HTR-8/SVneo (cell line): ENCODE measurements around the gene CNTNAP2.
"Not testable (repeated sequence)": the region's sequence is repeated elsewhere in the genome, so short reads cannot be mapped to it uniquely, and the experiment has no call there.

Experiments
- DNase-seq: peaks from one replicate; pipeline ENCODE4 v3.0.0; 2011; ENCODE audit warnings: low spot score, mixed read lengths; ENCODE audit not compliant: insufficient read length
- FAIRE-seq: peaks from 2 replicates; lab custom pipeline; 2011; peaks lifted over from hg19 to GRCh38; lab: Jason Lieb, UNC

Gene CNTNAP2

DNA sequence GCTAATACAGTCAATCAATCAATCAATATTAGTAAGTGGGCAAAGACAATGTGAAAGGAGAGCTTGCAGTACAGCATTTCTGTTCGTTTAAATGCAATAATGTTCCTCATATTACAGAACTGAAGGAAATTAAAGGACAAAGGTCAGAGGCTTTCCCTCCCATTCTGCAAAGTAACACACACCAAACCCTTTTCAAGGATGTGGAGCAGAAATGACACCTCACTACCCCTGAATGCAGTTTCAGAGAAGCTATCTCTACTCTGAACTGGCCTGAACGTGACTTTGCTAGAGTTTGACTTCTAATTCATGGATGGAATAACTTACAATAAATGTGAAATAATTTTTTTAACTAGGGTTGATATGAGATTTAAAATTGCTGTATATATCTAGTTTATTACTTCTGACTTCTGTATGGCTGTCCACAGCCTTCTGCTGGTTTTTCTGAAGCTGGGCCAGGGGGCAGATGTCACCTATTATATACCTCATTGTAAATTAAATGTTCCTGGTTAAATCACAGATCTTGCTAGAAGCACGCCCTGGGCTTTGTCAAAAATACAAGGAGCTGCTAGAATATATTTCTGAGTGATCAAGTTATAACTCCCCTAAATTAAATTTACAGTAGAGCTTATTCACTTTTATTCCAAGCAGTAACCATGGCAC lies 2317.1 kb downstream of the CNTNAP2 start:
- FAIRE-seq: no peak
- DNase-seq: no peak

DNA sequence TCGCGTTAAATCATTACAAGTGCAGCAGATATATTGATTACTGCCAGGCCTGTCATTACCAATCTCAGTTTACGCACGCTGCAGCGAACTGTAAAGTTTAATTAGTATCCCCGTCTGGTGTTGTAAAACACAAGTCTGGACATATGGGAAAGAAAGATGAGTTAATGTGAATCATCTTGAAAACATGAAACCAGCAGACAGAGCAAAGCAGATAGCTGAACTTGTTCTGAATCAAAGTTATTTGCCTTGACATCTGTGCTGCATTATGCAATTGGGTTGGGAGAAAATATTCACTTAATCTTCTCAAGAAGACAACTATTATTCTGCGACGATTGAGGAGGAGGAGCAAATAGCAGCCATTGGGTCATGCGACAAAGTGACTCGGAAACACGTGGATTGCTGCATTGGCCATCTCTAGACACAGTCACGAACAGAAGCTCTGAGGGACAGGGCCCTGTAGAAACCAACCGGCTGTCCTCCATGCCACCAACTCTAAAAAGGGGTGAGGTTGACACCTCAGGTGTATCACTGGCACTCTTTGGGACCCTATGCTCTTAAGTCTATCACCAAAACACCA lies 2317.7 kb downstream of the CNTNAP2 start:
- DNase-seq: no peak
- no peak for FAIRE-seq

GRCh38 chr7:148434887-148435286 lies 2318.3 kb downstream of the CNTNAP2 start:
- FAIRE-seq: no peak
- DNase-seq: no peak

GRCh38 chr7:148435715-148436114 lies 2319.1 kb downstream of the CNTNAP2 start:
- DNase-seq (no peak), FAIRE-seq (no peak)

DNA sequence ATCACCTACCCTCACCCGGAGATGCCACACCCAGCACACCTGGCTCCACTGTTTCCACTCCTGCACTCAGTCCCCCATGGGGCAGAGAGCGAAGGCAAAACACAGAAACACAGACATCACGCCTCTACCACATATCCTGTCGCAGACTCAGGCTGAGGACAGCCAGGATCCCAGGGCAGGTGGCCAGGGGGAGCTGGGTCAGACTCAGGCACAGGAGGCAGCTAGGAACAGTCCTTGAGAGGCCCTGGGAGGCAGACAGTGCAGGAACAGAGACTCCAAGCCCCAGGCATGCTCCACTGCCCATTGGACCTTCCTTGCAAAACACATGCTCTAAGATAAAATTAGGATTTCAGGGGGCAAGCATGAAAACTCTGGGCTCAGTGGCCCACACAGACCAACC lies 2319.5 kb downstream of the CNTNAP2 start:
- FAIRE-seq: no peak
- DNase-seq: no peak

- FAIRE-seq (no peak), DNase-seq (no peak)
Observed at GRCh38 chr7:148436571-148436970, 2320.0 kb downstream of the CNTNAP2 start.

DNA sequence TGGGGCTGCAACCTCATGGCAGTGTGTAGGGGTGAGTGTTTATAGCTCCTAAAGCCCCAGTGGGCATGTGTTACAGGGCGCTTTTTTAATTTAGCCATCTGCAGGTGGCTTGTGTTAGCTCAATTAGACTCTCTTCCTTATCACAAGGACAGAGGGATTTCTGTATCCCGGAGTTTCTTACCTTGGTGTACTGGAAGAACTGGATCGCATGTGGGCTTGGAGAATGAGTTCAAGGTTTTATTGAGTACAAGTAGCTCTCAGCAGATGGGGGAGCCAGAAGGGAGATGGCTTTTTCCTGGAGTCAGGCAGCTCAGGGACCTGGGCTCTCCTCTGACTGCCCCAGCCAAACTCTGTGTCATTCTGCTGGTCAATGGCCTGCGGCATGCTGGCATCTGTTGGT lies 2320.4 kb downstream of the CNTNAP2 start:
- FAIRE-seq (no peak), DNase-seq (no peak)

GRCh38 chr7:148442141-148442655 lies 2325.6 kb downstream of the CNTNAP2 start:
- FAIRE-seq (no peak), DNase-seq (no peak)

DNA sequence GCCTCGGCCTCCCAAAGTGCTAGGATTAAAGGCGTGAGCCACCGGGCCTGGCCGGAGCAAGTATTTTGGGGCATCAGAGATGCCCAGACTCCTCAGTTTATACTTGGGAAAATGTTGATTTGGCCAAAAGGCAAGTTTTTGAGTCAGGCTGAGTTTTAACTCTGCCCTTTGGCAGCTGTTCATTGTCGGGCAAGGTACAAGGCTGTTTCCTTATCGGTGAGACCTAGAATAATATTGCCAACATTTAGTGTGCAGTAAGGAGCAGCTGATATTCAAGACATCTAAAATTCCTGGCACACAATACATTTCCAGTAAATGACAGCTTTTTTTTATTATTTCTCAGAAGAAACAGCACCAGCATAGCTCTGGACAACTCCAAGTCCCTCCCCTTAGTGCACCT lies 2326.3 kb downstream of the CNTNAP2 start:
- FAIRE-seq (no peak), DNase-seq (no peak)

- DNase-seq (no peak), FAIRE-seq (no peak)
Observed at GRCh38 chr7:148445260-148446044, 2328.9 kb downstream of the CNTNAP2 start.

GRCh38 chr7:148447221-148447849 lies 2330.7 kb downstream of the CNTNAP2 start:
- no peak for DNase-seq

GRCh38 chr7:148451526-148451925 lies 2334.9 kb downstream of the CNTNAP2 start:
- not testable (repeated sequence) for FAIRE-seq, DNase-seq

More at GRCh38 chr7:148447221-148447849, 2330.7 kb downstream of the CNTNAP2 start:
- FAIRE-seq: no peak

DNA sequence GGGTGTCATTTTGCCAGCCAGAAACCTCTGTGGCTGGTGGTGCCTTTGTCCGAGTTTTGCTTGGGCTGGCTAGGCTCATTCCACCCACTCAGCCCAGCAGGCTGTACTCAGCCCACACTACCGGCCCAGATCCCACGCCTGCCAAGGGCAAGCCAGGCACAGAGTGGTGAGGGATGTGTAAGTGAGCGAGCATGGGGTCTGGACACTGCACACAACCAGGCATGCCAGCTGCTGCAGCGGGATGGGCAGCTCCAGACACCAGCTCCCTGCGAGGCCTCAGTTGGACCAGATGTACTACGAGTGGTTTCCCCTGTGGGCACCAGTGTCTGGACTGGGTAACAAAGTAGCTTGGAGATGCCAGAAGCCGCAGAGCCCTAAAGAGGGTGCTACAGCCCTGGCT lies 2339.8 kb downstream of the CNTNAP2 start:
- FAIRE-seq: no peak

DNA sequence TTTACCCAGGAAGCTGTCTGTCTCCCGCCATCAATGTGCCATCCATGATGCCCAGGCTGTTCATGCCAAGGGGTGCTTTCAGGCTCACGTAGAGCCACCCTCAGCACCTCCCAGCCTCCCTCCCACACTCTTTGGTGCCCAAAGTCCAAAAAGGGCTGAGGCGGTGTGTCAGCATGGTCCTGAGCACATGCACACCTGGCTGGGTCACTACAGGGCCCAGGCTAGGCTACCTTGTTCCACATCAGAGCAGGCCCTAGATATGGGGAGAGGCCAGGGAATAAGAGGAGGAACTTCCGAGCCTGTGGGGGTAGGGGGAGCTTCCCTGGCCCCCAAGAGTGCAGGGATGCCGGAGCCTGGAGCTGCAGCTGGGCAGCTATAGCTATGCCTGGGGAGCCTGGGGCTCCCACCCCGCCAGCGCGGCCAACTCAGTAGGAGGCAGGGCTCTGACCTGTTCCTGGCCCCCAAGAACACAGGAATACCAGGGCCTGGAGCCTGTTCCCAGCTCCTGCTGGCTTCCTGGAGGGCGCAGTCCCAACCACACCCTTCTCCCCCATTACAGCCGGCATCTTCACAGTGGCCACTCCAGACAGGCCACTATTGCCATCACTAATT lies 2340.8 kb downstream of the CNTNAP2 start:
- DNase-seq: no peak
- no peak for FAIRE-seq

More for the DNA sequence above, 2339.8 kb downstream of the CNTNAP2 start:
- no peak for DNase-seq

DNA sequence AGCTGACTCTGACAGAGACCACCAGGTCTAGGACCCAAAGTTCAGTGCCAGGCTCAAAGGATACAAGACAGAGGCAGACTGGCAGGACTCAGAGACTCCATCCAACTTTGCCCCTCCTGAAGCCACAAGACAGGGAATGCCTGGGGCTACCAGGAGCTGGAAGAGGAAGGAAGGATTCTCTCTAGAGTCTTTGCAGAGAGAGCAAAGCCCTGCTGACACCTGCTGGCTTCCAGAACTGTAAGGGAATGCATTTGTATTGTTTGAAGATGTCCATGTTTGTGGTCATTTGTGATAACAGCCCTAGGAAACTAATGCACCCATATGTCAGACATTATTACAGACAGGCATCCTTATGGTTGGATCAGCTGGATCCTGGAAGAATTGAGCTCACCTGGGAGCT lies 2341.7 kb downstream of the CNTNAP2 start:
- no peak for FAIRE-seq
- no peak for DNase-seq

DNA sequence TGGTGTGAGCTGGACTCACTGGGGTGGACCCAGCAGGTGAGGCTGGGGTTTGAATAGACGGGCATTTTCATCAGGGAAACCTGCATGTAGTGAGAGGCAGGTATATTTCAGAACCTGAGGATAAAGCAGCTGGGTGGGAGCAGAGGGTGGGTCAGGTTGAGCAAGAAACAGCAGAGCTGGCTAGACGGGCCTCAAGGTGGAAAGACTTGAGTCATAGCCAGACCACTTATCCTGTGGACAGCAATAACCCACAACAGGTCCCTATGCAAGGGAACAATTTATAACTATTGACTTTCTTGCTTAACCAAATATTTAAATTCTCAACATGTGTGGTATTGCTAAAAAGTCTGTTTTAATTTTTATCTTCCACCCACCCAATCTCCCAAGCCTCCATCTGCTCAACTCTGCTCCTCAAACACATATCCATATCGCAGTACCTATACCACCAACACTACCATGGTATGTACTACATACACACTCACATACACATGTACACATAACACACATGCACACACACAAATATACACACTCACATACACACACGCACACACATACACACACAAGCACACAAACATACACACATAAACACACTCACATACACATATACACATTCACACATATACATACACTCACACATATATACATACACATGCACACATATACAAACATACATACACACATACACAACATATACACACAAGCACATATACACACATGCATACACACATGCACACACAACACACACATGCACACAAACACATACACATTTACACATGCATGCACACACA lies 2345.0 kb downstream of the CNTNAP2 start:
- peak; percentile 92 for FAIRE-seq

GRCh38 chr7:148462774-148463173 lies 2346.2 kb downstream of the CNTNAP2 start:
- FAIRE-seq, DNase-seq: not testable (repeated sequence)

More for the DNA sequence above, 2345.0 kb downstream of the CNTNAP2 start:
- DNase-seq: no peak

DNA sequence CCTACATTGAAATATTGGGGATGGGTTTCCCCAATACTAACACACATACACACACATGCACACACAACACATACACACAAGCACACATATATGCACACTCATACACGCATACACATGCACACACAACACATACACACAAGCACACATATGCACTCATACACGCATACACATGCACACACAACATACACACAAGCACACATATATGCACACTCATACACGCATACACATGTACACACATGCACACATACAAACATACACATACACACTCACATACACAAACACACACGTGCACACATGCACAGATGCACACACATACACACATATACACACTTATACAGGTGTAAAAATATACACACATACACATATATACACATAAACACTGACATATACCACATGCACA lies 2346.6 kb downstream of the CNTNAP2 start:
- DNase-seq (no peak), FAIRE-seq (peak; percentile 90)

GRCh38 chr7:148464947-148465346 lies 2348.3 kb downstream of the CNTNAP2 start:
- FAIRE-seq (no peak), DNase-seq (no peak)
